Activated CD8-positive, alpha-beta memory T cell treated with anti-CD3 and anti-CD28 coated beads, Interleukin-2, amount 10 ng/mL, durations not matched to agents 7 days and 5 days (primary cell): ENCODE data around the gene GGACT. TPM values are rescaled to one million over a fixed set of nuclear protein-coding genes. Genes with fewer than 3 reads are reported as not detected.

Experiments
- ATAC-seq: fragments of 150-1000 bp; cut with Tn5 transposase; one replicate; pipeline ENCODE4 v1.10.0; 2021; ENCODE audit warnings: moderate library complexity
- CTCF ChIA-PET: fragments of 350-600 bp; sonication (Branson Sonifier 250); formaldehyde crosslinking; loops from one replicate; lab custom pipeline; 2021; ENCODE audit warnings: antibody characterized with exemption; lab: Charles Lee
- DNase-seq: peaks from one replicate; pipeline ENCODE4 v3.0.0-alpha.2; 2020
- H3K27ac Mint-ChIP-seq: one replicate; pipeline ENCODE4 v1.8.0; 2021; ENCODE audit warnings: mild to moderate bottlenecking, mixed read lengths
- H3K27me3 Mint-ChIP-seq: one replicate; pipeline ENCODE4 v1.8.0; 2021; ENCODE audit warnings: mixed read lengths
- H3K36me3 Mint-ChIP-seq: one replicate; pipeline ENCODE4 v1.8.0; 2021; ENCODE audit warnings: mild to moderate bottlenecking, mixed read lengths
- H3K4me1 Mint-ChIP-seq: one replicate; pipeline ENCODE4 v1.8.0; 2021; ENCODE audit warnings: mixed read lengths
- H3K4me3 Mint-ChIP-seq: one replicate; pipeline ENCODE4 v1.8.0; 2021; ENCODE audit warnings: mild to moderate bottlenecking, moderate library complexity, mixed read lengths
- H3K9me3 Mint-ChIP-seq: one replicate; pipeline ENCODE4 v1.8.0; 2022; ENCODE audit warnings: low read depth, mixed read lengths
- total RNA-seq, 2 experiments: library from RNA; stranded (reverse); gene quantifications; one replicate each; pipeline ENCODE4 v1.2.3, GENCODE V29; 2021

The GGACT gene
- total RNA-seq, 2 experiments from 2014 or later = 5.0 to 5.3 TPM

DNA sequence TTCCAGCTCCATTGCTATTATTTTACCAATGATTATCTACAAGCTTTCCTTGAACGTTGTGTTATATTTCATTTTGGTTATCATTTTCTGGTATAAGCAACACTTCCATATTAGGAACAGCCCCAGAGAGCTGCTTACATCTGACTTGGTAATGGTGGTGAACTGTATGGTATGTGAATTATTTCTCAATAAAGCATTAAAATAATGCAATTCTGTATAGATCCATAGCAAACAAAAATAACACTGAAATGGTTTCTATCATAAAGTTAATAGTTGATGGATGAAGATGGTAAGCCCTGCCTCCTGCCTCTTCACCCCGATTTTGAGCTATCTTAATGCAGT, 27.5 kb downstream of the GGACT start:
- Mint-ChIP-seq H3K36me3 (peaks cover under 1% of the 10 kb centered on the region), H3K9me3 (peaks cover under 1% of the 10 kb centered on the region), H3K4me3 (no peak overlapping the region), H3K27ac (no peak overlapping the region), H3K27me3 (no peaks in the 10 kb centered on the region), H3K4me1 (peaks cover 10% of the 10 kb centered on the region)
- CTCF ChIA-PET = no interaction called here
- ATAC-seq (no peak), DNase-seq (no peak)

DNA sequence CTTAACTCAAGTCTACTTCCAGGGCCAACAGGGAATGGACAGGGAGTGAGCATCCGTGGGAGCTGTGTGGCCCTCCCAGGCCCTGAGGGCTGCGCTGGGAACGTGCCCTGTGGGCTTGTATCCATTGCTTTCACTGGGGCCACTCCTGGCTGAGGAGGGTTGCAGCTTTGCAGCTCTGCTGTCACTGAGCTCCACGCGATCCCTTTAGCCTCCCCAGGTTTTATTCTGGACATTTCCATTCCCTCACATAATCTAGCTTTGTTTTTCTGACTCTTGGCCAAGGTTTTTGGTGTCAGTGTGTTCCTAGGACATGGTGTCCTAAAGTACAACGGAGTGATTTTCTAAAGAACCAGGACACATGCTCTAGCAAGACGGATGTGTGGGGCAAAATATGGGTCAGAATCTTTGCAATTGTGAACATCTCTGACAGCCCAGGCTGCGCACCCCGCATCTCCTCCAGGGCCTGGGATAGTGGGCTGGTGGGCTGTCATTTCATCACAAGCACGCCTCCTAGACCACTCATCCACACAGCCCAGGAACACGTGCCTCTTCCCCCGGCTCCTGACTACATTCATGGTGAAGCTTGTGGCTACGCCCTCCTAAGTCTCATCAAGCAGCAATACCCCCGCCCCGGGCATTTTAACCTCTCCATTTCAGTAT, 28.0 kb downstream of the GGACT start:
- ATAC-seq (no peak), DNase-seq (peak; percentile 8)
- Mint-ChIP-seq H3K36me3 (no peaks in the 10 kb centered on the region), H3K4me3 (no peak overlapping the region), H3K27ac (no peak overlapping the region), H3K4me1 (peaks cover 8% of the 10 kb centered on the region), H3K9me3 (no peaks in the 10 kb centered on the region), H3K27me3 (no peaks in the 10 kb centered on the region)
- CTCF ChIA-PET = interaction anchor here (0.8 to 0.9 kb wide), 2 partner anchors 10 to 13 kb away, joined by 3 read pairs; no protein-coding TSS in a partner anchor

- Mint-ChIP-seq H3K4me3 (no peak overlapping the region), H3K27ac (no peak overlapping the region), H3K9me3 (no peaks in the 10 kb centered on the region), H3K36me3 (no peaks in the 10 kb centered on the region), H3K4me1 (peaks cover under 1% of the 10 kb centered on the region), H3K27me3 (no peaks in the 10 kb centered on the region)
- no peak for ATAC-seq
- CTCF ChIA-PET = interaction anchor here (0.8 to 0.9 kb wide), 2 partner anchors 11 to 13 kb away, joined by 3 read pairs; no protein-coding TSS in a partner anchor
- peak; percentile 19 for DNase-seq
Measured at GRCh38 chr13:100559886-100560285, 28.7 kb downstream of the GGACT start.

DNA sequence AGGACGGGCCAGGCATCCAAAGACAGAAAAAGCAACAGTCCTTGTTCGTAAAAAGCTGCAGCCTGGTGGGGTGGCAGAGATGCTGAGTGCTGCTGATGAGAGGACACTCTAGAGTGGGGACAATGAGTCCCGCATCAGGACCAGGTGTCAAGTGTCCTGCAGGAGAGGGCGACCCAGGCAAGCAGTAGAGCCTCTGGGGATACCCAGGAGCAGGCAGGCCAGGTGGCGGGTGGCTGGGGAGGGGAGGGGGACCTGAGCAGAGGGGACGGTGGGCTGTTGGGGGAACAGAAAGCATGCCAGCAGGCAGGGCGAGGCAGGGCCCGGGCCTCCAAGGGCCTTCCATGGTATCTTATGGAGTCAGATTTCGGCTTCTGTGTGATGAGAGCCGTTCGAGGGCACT, 35.8 kb downstream of the GGACT start:
- no peaks in the 10 kb centered on the region for H3K9me3 Mint-ChIP-seq
- no peak overlapping the region for H3K4me3 Mint-ChIP-seq
- DNase-seq (no peak), ATAC-seq (no peak)
- H3K4me1 Mint-ChIP-seq = no peaks in the 10 kb centered on the region
- no peaks in the 10 kb centered on the region for H3K36me3 Mint-ChIP-seq
- CTCF ChIA-PET = interaction anchor here (1.3 kb wide), 1 partner anchor 20 kb away, joined by 3 read pairs; no protein-coding TSS in a partner anchor
- no peak overlapping the region for H3K27ac Mint-ChIP-seq
- H3K27me3 Mint-ChIP-seq = no peaks in the 10 kb centered on the region

- Mint-ChIP-seq H3K9me3 (no peaks in the 10 kb centered on the region), H3K4me1 (no peaks in the 10 kb centered on the region), H3K36me3 (no peaks in the 10 kb centered on the region), H3K4me3 (no peak overlapping the region), H3K27ac (no peak overlapping the region), H3K27me3 (no peaks in the 10 kb centered on the region)
- CTCF ChIA-PET = interaction anchor here (1.3 kb wide), 1 partner anchor 23 kb away, joined by 3 read pairs; no protein-coding TSS in a partner anchor
- DNase-seq (no peak), ATAC-seq (no peak)
Measured at GRCh38 chr13:100549316-100549715, 39.3 kb downstream of the GGACT start.

DNA sequence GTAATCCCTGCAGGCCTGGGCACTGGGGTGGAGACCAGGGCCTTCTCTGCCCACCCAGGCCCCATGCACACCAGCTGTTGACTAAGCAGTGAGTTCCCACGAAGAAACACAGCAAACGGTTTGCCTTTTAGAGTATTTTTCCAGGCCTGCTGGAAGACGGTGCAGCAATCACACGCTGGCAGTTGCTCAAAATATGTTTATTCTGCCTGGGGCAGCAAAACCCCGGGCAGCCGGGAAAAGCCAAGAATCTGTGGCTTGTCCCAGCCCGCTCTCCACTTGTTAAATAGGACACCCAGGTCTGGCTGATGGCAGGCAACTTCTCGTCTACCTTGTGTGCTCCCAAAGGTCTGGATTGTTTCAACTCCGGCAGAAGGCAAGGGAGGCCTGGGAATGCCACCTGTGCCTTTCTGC, 40.8 kb downstream of the GGACT start:
- Mint-ChIP-seq H3K9me3 (no peaks in the 10 kb centered on the region), H3K27me3 (no peaks in the 10 kb centered on the region), H3K4me3 (no peak overlapping the region), H3K36me3 (no peaks in the 10 kb centered on the region), H3K4me1 (peaks cover 2% of the 10 kb centered on the region), H3K27ac (no peak overlapping the region)
- DNase-seq = no peak
- CTCF ChIA-PET = no interaction called here
- ATAC-seq = no peak

DNA sequence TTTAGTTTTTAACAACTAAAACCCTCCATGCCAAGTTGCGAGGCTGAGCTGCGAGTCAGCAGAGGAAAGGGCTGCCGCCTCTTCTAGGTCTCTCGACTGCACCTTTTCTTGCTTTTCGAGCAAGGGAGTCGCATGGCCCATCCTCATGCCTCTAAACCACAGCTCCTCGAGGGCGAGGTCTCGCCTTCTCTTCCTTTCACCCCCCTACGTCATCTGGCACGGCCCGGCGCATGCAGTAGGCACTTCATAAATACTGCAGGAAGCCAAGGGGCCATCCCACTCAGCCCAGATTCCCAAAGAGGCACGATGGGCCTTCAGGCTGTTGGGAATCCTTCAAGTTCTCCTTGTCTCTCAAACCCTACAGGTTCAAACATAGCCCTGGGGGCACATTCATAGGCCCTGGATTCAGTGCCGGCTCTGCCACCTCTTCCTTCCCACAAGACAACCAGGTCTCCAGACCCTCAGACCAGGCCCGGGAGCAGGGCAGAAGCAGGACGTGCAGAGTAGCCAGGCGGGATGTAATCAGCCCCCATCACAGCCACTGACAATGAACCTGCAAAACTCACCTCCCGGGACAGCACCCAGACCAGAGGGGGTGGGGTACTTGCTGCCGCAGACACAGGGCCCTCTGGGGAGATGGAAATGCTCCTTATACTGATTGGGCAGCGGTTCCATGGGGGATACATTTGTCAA, 41.7 kb downstream of the GGACT start:
- CTCF ChIA-PET = no interaction called here
- DNase-seq (no peak), ATAC-seq (no peak)
- no peaks in the 10 kb centered on the region for H3K27me3 Mint-ChIP-seq
- H3K9me3 Mint-ChIP-seq = no peaks in the 10 kb centered on the region
- H3K4me1 Mint-ChIP-seq = peaks cover 8% of the 10 kb centered on the region
- H3K27ac Mint-ChIP-seq = no peak overlapping the region
- H3K36me3 Mint-ChIP-seq = no peaks in the 10 kb centered on the region
- no peak overlapping the region for H3K4me3 Mint-ChIP-seq

- H3K4me1 Mint-ChIP-seq = peaks cover 8% of the 10 kb centered on the region
- CTCF ChIA-PET = no interaction called here
- no peaks in the 10 kb centered on the region for H3K9me3 Mint-ChIP-seq
- no peaks in the 10 kb centered on the region for H3K36me3 Mint-ChIP-seq
- H3K27me3 Mint-ChIP-seq = no peaks in the 10 kb centered on the region
- H3K27ac Mint-ChIP-seq = no peak overlapping the region
- H3K4me3 Mint-ChIP-seq = no peak overlapping the region
- no peak for DNase-seq
- ATAC-seq = no peak
Measured at GRCh38 chr13:100545684-100546061, 42.9 kb downstream of the GGACT start.

DNA sequence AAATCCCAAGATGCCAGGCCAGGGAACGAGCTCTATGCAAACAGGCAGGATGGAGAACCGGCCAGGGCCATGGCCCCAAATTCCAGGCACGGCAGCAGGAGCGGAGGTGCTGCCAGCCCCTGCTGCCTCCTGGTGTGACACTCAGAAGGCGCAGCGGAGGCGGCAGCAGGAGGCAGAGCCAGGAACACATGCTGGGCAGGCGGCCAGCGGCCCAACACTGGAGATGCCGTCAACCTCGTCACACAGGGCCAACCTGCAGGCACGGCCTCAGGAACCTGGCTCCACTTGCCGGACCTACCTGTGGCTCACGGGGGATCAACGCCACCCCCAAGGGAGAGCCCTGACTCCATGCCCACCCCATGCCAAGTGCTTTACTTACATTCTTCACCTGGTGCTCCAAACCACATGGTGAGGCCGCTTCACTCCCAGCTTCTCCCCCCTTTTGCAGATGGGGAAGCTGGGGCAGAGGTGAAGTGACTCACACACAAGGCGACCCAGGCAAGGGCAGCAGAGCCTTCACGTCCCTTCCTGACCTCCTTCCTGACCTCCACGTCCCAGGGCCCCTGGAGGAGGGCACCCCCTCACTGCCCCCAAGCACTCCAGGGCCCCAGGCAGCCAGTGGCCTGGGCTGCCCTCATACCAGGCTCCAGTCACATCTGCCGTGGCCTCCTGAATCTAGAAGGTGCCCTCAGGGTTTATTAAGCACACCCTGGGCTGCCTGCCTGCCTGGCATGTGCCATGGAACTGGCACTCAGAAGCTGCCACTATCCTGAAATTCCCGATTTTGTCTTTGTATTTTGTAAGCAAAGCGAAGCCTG, 43.5 kb downstream of the GGACT start:
- H3K4me3 Mint-ChIP-seq = no peak overlapping the region
- CTCF ChIA-PET = no interaction called here
- H3K27me3 Mint-ChIP-seq = no peaks in the 10 kb centered on the region
- ATAC-seq (no peak), DNase-seq (no peak)
- no peaks in the 10 kb centered on the region for H3K9me3 Mint-ChIP-seq
- H3K36me3 Mint-ChIP-seq = peaks cover 1% of the 10 kb centered on the region
- H3K27ac Mint-ChIP-seq = no peak overlapping the region
- peaks cover 8% of the 10 kb centered on the region for H3K4me1 Mint-ChIP-seq

DNA sequence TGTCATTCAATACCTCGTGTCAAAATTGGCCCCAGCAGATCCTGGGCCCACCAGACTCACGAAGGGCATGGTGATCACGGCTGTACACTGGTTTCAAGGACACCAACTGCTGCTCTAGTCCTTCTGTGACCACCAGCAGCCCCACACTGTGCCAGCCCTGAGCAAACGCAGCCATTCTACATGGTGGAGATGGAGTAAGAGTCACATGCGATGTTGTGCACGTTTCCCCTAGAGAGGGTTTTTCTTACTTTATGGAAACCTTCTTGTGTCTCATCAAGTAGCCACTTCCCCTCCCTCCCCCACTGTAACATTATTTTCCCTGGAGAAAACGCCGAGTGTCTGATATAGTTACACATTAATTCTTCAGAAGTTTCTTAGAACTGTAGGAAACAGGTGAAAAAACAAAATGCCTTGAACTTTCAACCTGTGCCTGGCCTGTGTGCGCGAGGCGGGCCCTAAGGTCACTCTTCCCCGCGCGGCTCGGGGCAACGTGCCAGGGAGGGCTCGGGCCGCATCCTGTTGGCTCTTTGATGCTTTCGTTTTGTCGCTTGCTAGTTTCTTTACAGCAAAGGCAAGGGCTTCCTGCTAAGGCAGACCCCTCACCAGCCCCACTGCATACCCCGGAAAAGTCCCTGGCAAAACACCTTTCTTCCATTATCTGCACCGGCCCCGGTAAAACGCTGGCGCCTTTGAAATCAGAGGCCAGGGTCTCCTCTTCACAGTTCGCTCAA, 44.6 kb downstream of the GGACT start:
- Mint-ChIP-seq H3K27ac (no peak overlapping the region), H3K4me3 (no peak overlapping the region), H3K9me3 (no peaks in the 10 kb centered on the region), H3K36me3 (peaks cover 3% of the 10 kb centered on the region), H3K4me1 (peaks cover 13% of the 10 kb centered on the region), H3K27me3 (no peaks in the 10 kb centered on the region)
- ATAC-seq (no peak), DNase-seq (peak; percentile 33)
- CTCF ChIA-PET = interaction anchor here (1.7 kb wide), 1 partner anchor 29 kb away, joined by 4 read pairs; no protein-coding TSS in a partner anchor

GRCh38 chr13:100542826-100543156, 45.8 kb downstream of the GGACT start:
- peaks cover 3% of the 10 kb centered on the region for H3K36me3 Mint-ChIP-seq
- ATAC-seq (no peak), DNase-seq (peak; percentile 40)
- H3K27ac Mint-ChIP-seq = no peak overlapping the region
- no peaks in the 10 kb centered on the region for H3K27me3 Mint-ChIP-seq
- peaks cover 20% of the 10 kb centered on the region for H3K4me1 Mint-ChIP-seq
- H3K9me3 Mint-ChIP-seq = no peaks in the 10 kb centered on the region
- no peak overlapping the region for H3K4me3 Mint-ChIP-seq
- CTCF ChIA-PET = interaction anchor here (1.1 to 1.7 kb wide), 3 partner anchors 17 to 28 kb away, joined by 3 to 4 read pairs (median 3); no protein-coding TSS in a partner anchor

GRCh38 chr13:100541897-100542825, 46.4 kb downstream of the GGACT start:
- H3K27ac Mint-ChIP-seq = no peak overlapping the region
- no peak overlapping the region for H3K4me3 Mint-ChIP-seq
- no peaks in the 10 kb centered on the region for H3K27me3 Mint-ChIP-seq
- DNase-seq (peak; percentile 15), ATAC-seq (no peak)
- peaks cover 20% of the 10 kb centered on the region for H3K4me1 Mint-ChIP-seq
- H3K36me3 Mint-ChIP-seq = peaks cover 3% of the 10 kb centered on the region
- CTCF ChIA-PET = interaction anchor here (0.8 to 1.7 kb wide), 4 partner anchors 15 to 27 kb away, joined by 3 to 4 read pairs (median 3); no protein-coding TSS in a partner anchor
- no peaks in the 10 kb centered on the region for H3K9me3 Mint-ChIP-seq
